Stromal cell of bone marrow (primary cell): Measurements from ENCODE around the gene LRRTM2.
"Not testable (repeated sequence)": the region's sequence is repeated elsewhere in the genome, so short reads cannot be mapped to it uniquely, and the experiment has no call there.

Source experiments
- DNase-seq: peaks from one replicate; pipeline ENCODE4 v3.0.0-alpha.2; 2012; ENCODE audit warnings: low read depth

Gene LRRTM2

DNA sequence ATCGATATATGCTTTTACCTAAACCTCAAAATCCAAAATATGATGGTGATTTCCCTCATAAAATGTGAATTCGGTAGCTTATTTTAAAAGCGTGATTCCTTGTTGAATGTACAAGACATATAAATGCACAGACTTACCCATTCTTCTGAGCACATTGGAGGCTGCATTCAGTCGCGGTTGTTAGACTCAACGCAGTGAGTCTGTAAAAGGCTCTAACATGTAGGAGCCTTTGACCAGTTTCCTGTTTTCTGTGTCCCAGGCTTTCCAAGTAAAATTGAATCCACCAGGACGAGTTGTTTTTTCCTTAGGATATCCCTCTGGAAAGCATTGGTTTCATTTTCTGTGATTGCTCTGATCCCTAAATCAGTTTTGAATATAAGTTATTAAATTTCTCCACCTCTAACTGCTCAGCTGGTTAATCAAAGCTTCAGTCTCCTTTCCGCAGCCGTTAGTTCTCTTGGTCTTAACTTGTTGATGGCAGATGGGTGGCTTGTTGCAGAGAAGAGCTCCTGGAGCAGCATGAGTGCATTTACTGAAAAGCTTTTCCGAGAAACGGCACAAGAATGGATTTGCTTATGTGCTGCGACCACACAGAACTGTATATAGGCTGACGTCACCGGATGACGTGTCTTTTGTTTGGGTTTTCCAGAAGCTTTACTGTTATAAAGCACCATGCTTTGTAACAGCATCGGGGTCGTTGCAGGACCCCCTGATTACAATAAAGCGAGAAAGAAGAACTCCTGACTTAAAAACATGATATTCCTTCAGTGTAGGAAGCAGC is at the start of gene LRRTM2:
Gene LRRTM2 (minus strand): TSS at position 565 of the 781 bp plus-strand sequence. CDS start 424 bp downstream, at position 141.
- DNase-seq: peak; percentile 71

- no peak for DNase-seq
These were observed 47.4 kb upstream of the LRRTM2 start for GRCh38 chr5:138922494-138922893.

DNA sequence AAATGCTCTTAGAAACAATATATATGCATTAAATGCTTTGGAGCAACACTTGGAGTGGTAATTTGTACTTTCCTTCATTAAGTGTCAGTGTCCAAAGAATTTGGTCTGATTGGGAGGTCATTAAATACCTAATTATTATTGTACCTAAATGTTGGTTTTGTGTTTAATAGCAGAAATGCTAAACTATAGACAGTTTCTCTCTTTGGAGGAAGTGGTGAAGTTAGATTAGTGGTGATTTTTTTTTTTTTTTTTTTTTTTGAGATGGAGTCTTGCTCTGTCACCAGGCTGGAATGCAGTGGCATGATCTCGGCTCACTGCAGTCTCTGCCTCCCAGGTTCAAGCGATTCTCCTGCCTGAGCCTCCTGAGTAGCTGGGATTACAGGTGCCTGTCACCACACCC is 46.2 kb upstream of the LRRTM2 start:
- not testable (repeated sequence) for DNase-seq

GRCh38 chr5:138920181-138920580 is 45.0 kb upstream of the LRRTM2 start:
- DNase-seq: no peak

DNA sequence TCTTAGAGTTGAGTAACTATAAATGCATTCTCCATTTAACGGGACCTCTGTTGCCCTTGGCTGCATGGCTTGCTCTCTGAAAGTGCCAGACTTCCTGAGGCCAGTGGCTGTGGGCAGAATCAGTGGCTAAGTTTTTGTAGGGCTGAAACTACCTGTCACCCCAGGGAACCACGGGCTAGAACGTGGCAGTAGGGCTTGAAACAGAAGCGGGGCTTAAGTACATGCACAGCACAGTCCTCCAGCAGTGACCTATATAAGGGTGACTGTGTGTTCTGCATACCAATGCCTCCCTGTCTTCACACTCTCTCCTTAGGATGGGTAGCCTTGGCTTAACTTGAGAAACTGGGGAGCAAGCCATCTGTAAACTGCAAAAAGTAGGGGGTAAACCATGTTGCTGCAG is 43.6 kb upstream of the LRRTM2 start:
- DNase-seq: no peak

DNA sequence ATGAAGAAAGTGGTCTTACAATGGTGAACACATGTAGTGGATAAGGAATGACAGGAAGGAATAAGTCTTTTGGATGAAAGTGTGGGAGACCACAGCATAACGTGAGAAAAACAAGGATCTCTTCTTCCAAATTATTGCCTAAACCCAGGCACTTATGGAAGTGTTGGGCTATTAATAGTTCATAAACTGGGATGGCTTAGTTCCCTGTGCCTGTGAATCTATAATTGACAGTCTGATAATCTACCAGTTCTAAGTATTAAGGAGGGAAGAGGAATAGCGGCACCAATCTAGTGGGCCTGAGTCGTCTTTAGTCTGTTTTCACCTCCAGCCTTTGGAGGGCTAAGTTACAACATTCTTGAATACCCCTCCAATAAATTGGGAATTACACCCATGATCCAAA is 39.2 kb upstream of the LRRTM2 start:
- DNase-seq: no peak

- no peak for DNase-seq
These were observed 38.6 kb upstream of the LRRTM2 start for GRCh38 chr5:138913773-138914172.

- DNase-seq: no peak
These were observed 37.0 kb upstream of the LRRTM2 start for GRCh38 chr5:138912093-138912492.

GRCh38 chr5:138911441-138911840 is 36.3 kb upstream of the LRRTM2 start:
- DNase-seq: peak; percentile 11

- DNase-seq: no peak
These were observed 35.5 kb upstream of the LRRTM2 start for GRCh38 chr5:138910546-138911185.

- DNase-seq: no peak
These were observed 34.6 kb upstream of the LRRTM2 start for GRCh38 chr5:138909734-138910133.

DNA sequence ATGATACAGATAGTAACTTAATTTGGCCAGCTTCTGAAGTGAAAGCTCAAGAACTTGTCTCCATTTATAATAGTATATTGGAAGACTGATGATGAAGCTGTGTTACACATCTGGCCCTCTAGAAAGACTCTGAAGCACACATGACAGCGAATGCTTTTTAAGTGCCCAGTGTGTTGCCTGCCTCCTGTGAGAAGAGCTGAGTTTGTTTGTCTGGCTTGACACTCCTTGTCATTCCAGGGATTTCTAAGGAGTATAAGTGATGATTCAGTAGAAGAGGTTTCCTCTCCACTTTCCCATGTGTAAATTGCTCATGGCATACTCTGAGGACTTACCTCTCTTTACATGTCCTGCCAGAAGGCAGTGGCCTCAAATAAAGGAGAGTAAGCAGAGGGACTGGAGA is 30.4 kb upstream of the LRRTM2 start:
- DNase-seq: no peak

DNA sequence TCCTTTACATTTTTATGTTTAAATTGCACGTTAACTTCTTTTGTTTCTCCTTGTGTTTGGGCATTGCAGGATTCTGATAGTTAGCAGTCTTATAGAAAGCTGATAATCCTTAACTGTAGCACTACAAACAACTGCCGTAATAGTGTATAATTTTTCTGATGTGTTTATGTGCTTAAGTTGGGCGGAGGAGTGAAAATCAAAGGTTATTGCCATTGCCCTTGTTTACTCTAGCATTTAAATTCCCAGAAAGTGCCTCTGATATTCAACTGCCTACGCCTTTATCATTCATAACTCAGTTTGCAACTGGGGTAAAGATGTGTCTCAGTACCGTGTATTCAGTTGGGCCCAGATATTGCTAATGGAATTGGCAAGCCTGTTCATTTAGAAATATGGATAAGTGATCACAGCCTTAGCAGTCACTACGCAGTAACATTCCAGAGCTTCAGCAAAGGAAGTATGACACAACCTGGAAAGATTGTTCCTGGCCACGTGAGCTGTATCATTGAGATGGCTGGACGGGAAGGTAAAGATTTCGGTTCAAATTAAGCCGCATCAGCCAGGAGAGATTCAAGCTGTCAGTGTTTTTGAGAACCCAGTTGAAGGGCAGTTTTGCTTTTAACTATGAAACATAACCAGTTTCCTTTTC is 28.1 kb upstream of the LRRTM2 start:
- no peak for DNase-seq

GRCh38 chr5:138901716-138902115 is 26.6 kb upstream of the LRRTM2 start:
- DNase-seq: no peak

DNA sequence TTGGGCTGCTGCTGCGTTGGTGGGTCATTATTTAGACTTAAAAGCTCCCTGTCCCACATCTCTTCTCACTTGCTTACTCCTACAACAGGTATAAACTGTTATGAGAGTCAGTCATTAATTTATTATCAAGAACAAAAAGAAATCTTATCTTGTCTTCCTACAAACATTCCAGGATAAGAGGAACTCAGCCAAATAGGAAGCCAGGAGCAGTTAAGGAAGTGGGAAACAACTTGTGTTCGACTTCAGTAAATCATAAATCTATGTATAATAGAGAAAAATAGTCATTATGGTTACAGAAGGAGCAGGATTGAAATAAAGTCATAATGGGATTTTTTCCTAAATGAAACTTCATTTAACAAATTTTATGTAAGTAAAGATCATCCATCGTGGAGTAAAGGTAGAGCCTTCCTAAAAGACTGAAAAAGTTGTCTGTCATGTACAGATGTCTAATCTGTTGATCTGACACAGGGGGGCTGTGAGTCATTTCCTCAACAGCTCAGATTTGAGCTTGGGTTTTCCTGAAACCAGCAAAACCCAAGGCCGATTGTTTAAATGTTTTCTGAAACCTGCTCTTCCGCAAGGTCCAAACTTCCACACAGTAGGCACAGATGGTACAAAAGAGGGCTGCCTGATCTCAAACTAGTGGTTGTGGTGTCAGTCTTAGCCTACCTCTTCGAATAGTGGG is 25.3 kb upstream of the LRRTM2 start:
- no peak for DNase-seq

DNA sequence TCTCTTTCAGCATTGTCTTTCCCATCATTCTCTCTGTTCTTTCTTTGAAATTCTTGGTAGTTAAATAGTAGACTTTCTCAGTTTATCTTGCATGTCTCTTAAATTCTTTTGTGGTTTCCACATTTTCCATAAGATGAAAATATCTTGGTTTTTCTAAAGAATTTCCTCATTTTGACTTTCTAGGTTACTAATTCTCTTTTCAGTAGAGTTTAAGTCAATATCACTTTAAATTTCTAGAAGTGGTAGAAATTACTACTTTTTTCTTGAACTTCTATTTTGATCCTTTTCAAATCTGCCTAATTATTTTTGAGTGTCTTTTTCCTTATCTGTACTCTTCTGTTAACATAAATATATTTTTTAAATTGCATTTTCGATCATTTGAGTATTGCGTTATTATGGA is 23.6 kb upstream of the LRRTM2 start:
- no peak for DNase-seq

DNA sequence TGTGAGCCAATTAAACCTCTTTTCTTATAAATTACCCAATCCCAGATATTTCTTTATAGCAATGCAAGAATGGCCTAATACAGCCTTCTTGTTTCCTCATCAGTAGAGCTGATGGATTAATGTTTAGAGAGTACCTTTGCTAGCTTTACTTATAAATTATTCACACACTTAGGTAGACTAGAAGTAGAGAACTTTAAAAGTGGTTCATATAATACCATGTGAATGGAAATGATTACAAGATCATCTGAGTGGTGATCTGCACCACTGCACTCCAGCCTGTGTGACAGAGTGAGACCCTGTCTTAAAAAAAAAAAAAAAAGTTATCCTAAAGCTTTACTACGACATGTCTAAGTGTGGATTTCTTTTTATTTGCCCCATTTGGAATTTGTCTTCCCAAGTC is 23.2 kb upstream of the LRRTM2 start:
- no peak for DNase-seq

DNA sequence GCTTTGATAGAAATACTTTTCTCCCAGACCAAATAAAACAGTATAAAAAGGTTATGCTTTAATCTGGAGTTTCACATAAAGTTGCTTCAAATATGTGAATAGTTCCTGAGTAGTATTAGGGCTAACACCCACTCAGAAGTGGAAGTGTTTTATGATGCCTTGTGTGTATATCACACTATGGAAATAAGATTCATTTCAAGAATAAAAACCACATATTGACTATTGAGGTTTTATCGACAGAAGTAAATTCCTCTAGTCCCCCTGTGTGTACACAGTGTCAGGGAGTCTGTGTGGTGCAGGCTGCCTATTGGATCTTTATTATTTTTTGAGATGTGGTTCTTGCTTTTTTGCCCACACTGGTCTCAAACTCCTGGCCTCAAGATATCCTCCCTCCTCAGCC is 20.8 kb upstream of the LRRTM2 start:
- no peak for DNase-seq

- DNase-seq: no peak
These were observed 15.5 kb upstream of the LRRTM2 start for GRCh38 chr5:138890644-138891043.

- no peak for DNase-seq
These were observed 14.9 kb upstream of the LRRTM2 start for GRCh38 chr5:138889994-138890393.

- no peak for DNase-seq
These were observed 9.4 kb upstream of the LRRTM2 start for GRCh38 chr5:138884554-138884953.

DNA sequence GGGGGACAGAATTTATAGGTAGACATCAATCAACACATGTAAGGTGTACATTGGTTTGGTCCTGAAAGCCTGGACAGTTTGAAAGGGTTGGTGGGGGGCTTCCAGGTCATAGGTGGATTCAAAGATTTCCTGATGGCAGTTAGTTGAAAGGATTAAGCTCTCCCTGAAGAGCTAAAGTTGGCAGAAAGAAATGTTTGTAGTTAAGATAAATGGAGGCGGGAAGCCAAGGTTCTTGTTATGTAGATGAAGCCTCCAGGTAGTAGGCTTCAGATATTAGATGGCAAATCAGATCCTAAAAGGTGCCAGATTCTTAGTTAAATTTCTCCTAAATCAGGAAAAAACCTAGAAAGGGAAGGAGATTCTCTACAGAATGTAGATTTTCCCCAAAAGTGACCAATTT is 9.0 kb upstream of the LRRTM2 start:
- DNase-seq: no peak

GRCh38 chr5:138883211-138883610 is 8.1 kb upstream of the LRRTM2 start:
- no peak for DNase-seq
